ENCODE results near the gene PARP15.
"Not testable (repeated sequence)": the region's sequence is repeated elsewhere in the genome, so short reads cannot be mapped to it uniquely, and the experiment has no call there.

Gene PARP15

DNA sequence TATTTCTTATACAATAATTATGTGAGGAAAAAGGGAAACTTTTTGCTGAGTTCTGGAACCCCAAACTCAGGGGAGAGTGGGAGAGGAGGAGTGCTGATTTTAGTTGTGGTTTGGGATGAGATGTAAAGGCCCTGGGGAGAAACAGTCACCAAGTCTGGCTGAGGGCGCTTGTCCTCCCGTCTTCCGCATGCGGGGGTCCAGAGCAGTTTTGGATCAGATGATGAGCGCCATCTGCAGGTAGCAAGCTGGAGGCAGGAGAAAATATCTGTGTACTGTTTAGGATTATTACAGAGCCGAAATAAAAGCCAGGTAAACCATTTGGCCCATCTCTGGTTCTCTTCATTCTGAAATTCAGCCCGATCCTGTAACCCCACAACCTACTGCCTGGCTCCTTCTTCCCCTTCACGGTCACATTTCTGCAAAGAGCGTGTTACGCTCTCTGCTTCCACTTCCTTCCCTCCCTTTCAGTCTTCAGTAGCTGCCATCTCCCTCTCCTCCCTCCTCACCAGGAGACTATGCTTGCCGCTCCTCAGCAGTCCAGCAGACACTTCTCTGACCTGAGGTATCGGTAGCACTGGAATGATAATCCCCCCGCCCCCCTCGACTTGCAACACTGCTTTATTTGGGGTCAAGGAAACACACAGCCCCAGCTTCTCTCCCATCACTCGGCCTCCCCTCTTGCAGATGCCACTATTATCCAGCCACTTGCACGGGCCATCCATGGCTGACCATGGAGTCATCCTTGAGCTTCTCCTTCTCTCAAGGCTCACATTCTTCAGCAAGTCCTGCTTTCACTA is 101.8 kb downstream of the PARP15 start:
- Histone ChIP-seq H3K9ac (ENCODE audit: low read depth, low read length) (peak overlapping the region; percentile 96; the same call in 1 of the 2 replicates), H3K4me1 (ENCODE audit: insufficient read depth, low read length) (peaks cover 6% of the 10 kb centered on the region; the same call in 1 of the 2 replicates), H3K36me3 (ENCODE audit: insufficient read depth, low read length) (no peaks in the 10 kb centered on the region), H3K9me3 (ENCODE audit: control insufficient read depth, insufficient read depth, low read length) (0 out of 2 replicates have a peak, but pooled peaks cover 10% of the 10 kb centered on the region)

DNA sequence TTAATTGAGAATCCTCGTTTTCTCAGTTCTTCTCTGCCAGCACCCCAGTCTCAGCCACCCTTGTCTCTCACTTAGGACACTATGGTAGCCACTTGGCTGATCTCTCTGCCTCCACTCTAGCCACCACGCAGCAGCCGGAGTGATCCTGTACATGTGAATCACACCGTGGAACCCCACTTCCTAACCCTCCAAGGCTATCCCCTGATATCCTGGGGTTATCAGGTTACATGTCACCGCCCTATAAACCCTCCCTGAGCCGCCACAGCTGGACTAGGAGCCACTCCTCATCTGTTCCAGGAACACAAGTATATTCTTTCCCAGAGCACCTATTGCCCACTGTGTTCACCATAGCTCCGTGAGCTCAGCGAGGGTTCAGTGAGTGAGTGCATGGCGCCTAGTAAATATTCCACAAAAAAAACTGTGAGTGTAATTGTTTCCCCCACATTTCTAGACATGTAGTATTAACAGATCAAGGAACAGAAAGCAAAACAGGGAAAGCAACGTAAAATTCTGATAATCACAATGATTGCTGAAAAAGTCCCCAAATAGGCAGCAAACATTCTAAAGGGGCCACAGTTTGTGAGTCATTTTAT is 102.5 kb downstream of the PARP15 start:
- Histone ChIP-seq H3K9me3 (ENCODE audit: control insufficient read depth, insufficient read depth, low read length) (0 out of 2 replicates have a peak, but pooled peaks cover 10% of the 10 kb centered on the region), H3K9ac (ENCODE audit: low read depth, low read length) (peak overlapping the region; percentile 96), H3K4me1 (ENCODE audit: insufficient read depth, low read length) (peaks cover 6% of the 10 kb centered on the region; the same call in 1 of the 2 replicates), H3K36me3 (ENCODE audit: insufficient read depth, low read length) (no peaks in the 10 kb centered on the region)

DNA sequence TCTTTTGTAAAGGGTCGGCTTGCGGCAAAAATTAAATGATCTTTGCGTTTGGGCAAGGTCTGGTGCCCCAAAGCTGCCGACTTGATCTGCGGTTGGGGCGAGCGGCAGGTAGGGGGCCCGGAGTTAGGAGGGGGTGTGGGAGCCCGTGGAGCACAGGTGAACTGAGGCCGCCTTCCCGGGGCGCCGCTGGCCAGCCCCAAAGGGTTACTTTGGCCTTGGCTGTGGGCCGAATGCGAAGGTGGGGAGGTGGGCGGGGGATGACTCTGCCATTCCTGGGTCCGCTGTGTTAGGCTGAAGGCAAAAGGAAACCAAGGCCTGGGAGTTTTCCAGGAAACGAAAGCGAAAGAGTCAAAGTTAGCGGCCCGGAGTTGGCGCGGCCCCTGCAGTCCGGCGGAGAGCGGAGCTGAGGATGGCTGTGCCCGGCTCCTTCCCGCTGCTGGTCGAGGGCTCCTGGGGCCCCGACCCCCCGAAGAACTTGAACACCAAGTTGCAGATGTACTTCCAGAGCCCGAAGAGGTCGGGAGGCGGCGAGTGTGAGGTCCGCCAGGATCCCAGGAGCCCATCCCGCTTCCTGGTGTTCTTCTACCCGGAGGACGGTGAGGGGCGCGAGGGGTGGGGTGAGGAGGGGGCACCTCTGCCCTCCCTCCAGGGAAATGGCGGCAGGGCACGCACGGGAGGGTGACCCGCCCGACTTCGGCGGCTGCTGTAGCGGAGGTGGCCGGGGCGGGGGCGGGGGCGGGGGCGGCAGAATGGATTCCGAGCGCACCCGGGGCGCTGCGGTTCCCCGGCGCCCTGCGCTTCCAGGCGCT is 103.2 kb downstream of the PARP15 start, which contains the start of gene PARP14:
Gene PARP14 (plus strand): TSS at position 365 of the 809 bp plus-strand sequence. CDS start 45 bp downstream, at position 410.
- Histone ChIP-seq H3K9me3 (ENCODE audit: control insufficient read depth, insufficient read depth, low read length) (0 out of 2 replicates have a peak, but pooled peaks cover 10% of the 10 kb centered on the region), H3K4me1 (ENCODE audit: insufficient read depth, low read length) (peaks cover 6% of the 10 kb centered on the region; the same call in 1 of the 2 replicates), H3K36me3 (ENCODE audit: insufficient read depth, low read length) (no peaks in the 10 kb centered on the region), H3K9ac (ENCODE audit: low read depth, low read length) (peak within 1 kb of the TSS; percentile 96)

DNA sequence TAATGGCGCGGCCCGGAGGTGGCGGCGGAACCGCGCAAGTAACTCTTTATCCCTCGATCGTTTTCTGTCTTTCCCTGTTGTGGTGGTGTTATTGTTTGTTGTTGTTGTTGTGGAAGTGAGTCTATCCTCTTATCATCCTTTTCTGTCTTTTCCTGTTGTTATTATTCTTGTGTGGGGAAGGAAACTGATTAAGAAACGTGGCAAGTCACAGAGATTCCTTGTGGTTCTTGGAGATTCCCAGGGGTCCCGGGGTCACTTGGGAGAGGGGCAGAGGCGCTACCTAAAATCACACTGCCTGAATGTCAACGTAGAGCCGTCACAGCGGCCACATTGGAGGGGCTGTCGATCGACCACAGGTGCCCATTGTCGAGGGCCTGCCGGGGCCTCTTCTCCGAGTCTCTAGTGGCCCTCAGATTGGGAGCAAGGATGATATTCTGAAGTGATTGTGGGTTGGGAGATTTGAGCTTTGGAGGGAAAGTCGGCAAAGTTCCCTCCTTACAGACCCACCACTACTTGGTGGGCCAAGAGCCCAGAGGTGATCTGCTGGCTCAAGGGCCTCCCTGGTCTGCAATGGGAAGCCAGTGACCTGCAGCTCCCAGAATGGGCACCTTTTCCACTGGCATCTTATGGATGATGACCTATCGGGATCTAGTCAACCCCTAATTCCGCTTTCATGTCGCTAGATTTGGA is 104.0 kb downstream of the PARP15 start:
- H3K4me1 ChIP-seq (ENCODE audit: insufficient read depth, low read length) = peaks cover 6% of the 10 kb centered on the region; the same call in 1 of the 2 replicates
- 0 out of 2 replicates have a peak, but pooled peaks cover 10% of the 10 kb centered on the region for H3K9me3 ChIP-seq (ENCODE audit: control insufficient read depth, insufficient read depth, low read length)
- H3K9ac ChIP-seq (ENCODE audit: low read depth, low read length) = peak overlapping the region; percentile 70; the same call in 1 of the 2 replicates

DNA sequence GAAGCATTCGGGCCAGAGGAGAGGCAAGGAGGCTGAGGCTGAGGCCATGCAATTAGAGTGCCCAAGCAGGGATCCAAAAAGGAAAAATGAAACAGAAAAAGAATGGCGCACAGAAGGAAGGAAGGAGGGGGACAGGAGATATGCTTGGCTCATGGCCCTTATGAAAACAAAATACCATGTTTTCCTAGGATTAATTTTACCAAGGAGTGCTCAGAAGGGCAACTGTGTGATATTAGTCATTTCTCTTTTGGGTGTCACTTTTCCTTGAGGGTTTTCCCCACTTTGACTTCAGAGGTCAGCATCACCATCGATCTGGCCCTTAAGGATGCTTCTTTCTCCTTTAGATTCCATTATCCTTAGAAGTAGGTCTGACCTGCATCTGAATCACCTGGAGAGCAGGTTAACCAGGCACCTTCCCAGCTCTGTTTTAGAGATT is 104.5 kb downstream of the PARP15 start:
- Histone ChIP-seq H3K9ac (ENCODE audit: low read depth, low read length) (no peak overlapping the region), H3K36me3 (ENCODE audit: insufficient read depth, low read length) (no peaks in the 10 kb centered on the region), H3K9me3 (ENCODE audit: control insufficient read depth, insufficient read depth, low read length) (0 out of 2 replicates have a peak, but pooled peaks cover 10% of the 10 kb centered on the region), H3K4me1 (ENCODE audit: insufficient read depth, low read length) (peaks cover 6% of the 10 kb centered on the region; the same call in 1 of the 2 replicates)

More for the DNA sequence above, 104.0 kb downstream of the PARP15 start:
- no peaks in the 10 kb centered on the region for H3K36me3 ChIP-seq (ENCODE audit: insufficient read depth, low read length)

DNA sequence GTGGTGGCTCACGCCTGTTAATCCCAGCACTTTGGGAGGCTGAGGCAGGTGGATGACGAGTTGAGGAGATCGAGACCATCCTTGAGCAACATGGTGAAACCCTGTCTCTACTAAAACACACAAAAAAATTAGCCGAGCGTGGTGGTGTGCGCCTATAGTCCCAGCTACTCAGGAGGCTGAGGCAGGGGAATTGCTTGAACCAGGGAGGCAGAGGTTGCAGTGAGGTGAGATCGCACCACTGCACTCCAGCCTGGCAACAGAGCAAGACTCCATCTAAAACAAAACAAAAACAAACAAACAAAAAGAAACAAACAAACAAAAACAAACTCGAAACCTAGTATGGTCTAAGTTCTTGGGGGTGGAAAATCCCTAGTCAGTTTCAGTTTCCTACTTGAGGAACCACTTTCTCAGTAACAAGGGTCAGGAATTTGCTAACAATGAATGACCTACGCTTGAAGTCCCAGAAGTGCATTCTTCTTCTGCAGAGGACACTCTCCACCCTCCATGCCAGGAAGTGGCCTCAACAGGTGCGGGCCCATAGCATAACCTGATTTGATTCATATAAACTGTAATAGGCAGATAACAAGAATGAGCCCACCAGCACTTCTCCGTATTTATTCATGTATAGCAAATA is 105.4 kb downstream of the PARP15 start:
- not testable (repeated sequence) for H3K9me3 ChIP-seq (ENCODE audit: control insufficient read depth, insufficient read depth, low read length); H3K36me3 ChIP-seq (ENCODE audit: insufficient read depth, low read length); H3K9ac ChIP-seq (ENCODE audit: low read depth, low read length); H3K4me1 ChIP-seq (ENCODE audit: insufficient read depth, low read length)

DNA sequence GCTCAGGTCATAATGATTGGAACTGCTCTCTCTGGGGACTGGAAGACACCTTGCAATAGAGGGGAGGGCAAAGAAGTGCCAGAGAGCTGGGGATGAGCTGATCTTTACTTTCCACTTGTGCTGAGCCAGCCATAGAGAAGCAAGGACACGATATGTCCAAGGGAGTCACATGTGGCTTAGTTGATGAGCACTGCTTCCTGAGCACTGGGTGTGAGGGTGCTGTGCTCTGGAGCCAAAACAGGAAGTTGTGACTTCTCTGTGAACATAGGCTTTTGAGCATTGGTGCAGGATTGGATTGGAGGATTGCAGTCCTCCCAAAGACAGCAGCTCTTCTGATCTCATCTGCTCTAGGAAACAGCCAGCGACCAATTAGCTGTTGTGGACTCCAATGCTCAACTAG is 109.8 kb downstream of the PARP15 start:
- Histone ChIP-seq H3K4me1 (ENCODE audit: insufficient read depth, low read length) (no peaks in the 10 kb centered on the region), H3K9ac (ENCODE audit: low read depth, low read length) (no peak overlapping the region), H3K36me3 (ENCODE audit: insufficient read depth, low read length) (no peaks in the 10 kb centered on the region), H3K9me3 (ENCODE audit: control insufficient read depth, insufficient read depth, low read length) (0 out of 2 replicates have a peak, but pooled peaks cover under 1% of the 10 kb centered on the region)

Measured in ES-I3 (cell line).